Inflammatory macrophage treated with lipopolysaccharide for 4 hours (primary cell): ENCODE results near the gene PPP1R13L.

Experiments
- DNase-seq: peaks from one replicate; pipeline ENCODE4 v3.0.0-alpha.2; 2020

PPP1R13L gene

GRCh38 chr19:45405435-45406225, 761 bp upstream of the PPP1R13L start:
- peak; percentile 83 for DNase-seq

GRCh38 chr19:45403781-45404556, 900 bp downstream of the PPP1R13L start:
- no peak for DNase-seq

GRCh38 chr19:45403272-45403671, 1.6 kb downstream of the PPP1R13L start:
- no peak for DNase-seq

GRCh38 chr19:45402298-45403061, 2.4 kb downstream of the PPP1R13L start:
- no peak for DNase-seq

- no peak for DNase-seq
Observed at GRCh38 chr19:45401815-45402214, 3.1 kb downstream of the PPP1R13L start.

- DNase-seq, result no peak
Observed at GRCh38 chr19:45400192-45400591, 4.7 kb downstream of the PPP1R13L start.

GRCh38 chr19:45395821-45396617, 8.8 kb downstream of the PPP1R13L start:
- peak; percentile 18 for DNase-seq

GRCh38 chr19:45391871-45392665, 12.8 kb downstream of the PPP1R13L start:
- DNase-seq, result no peak

GRCh38 chr19:45391346-45391745, 13.5 kb downstream of the PPP1R13L start:
- peak; percentile 58 for DNase-seq

GRCh38 chr19:45385392-45386221, 19.3 kb downstream of the PPP1R13L start:
- no peak for DNase-seq

- DNase-seq, result no peak
Observed at GRCh38 chr19:45382426-45382825, 22.4 kb downstream of the PPP1R13L start.

GRCh38 chr19:45380107-45380506, 24.8 kb downstream of the PPP1R13L start:
- no peak for DNase-seq

- no peak for DNase-seq
Observed at GRCh38 chr19:45376045-45376724, 28.7 kb downstream of the PPP1R13L start.

GRCh38 chr19:45370410-45371204, 34.3 kb downstream of the PPP1R13L start, which contains the start of gene ERCC2:
ERCC2 (minus strand) TSS chr19:45370573; CDS start chr19:45370540, 33 bp downstream.
- peak; percentile 99 for DNase-seq

GRCh38 chr19:45368737-45369340, 36.0 kb downstream of the PPP1R13L start:
- no peak for DNase-seq

GRCh38 chr19:45368127-45368526, 36.7 kb downstream of the PPP1R13L start:
- no peak for DNase-seq

GRCh38 chr19:45364696-45365095, 40.2 kb downstream of the PPP1R13L start:
- DNase-seq, result no peak

- DNase-seq, result no peak
Observed at GRCh38 chr19:45363861-45364459, 40.9 kb downstream of the PPP1R13L start.
